ENCODE results near the gene LRP8. TPM values are rescaled to one million over a fixed set of nuclear protein-coding genes. Genes with fewer than 3 reads are reported as not detected.

LRP8 gene
- total RNA-seq, 6 experiments from 2014 or later = 7.2 to 14.9 (median 13.0) TPM

GRCh38 chr1:53241828-53242227 lies 86.0 kb downstream of the LRP8 start:
- H3K36me3 Mint-ChIP-seq (ENCODE audit: low read depth) = peaks cover 11% of the 10 kb centered on the region
- H3K9me3 Mint-ChIP-seq = no peaks in the 10 kb centered on the region
- no peak overlapping the region for H3K27ac Mint-ChIP-seq
- H3K27me3 Mint-ChIP-seq (ENCODE audit: insufficient read depth) = peaks cover 2% of the 10 kb centered on the region; the same call in 1 of the 2 replicates
- H3K4me1 Mint-ChIP-seq (ENCODE audit: low read depth) = peaks cover 32% of the 10 kb centered on the region
- no peak for TF ChIP-seq CTCF (IDR thresholded peaks at IDR 0.05)
- no peak for DNase-seq
- H3K4me3 Mint-ChIP-seq = no peak overlapping the region

GRCh38 chr1:53238197-53239155 lies 89.4 kb downstream of the LRP8 start, which contains the start of gene MAGOH:
Gene MAGOH, minus strand, starts transcription at chr1:53238518. Its CDS starts 70 bp downstream, at chr1:53238448.
- DNase-seq = peak; percentile 89
- no peak; the same call in 1 of the 2 replicates for TF ChIP-seq CTCF (IDR thresholded peaks at IDR 0.05)
- H3K4me1 Mint-ChIP-seq (ENCODE audit: low read depth) = peaks cover 30% of the 10 kb centered on the region
- H3K36me3 Mint-ChIP-seq (ENCODE audit: low read depth) = peaks cover 19% of the 10 kb centered on the region
- H3K4me3 Mint-ChIP-seq = peak within 1 kb of the TSS; percentile 99
- peak within 1 kb of the TSS; percentile 90 for H3K27ac Mint-ChIP-seq
- H3K9me3 Mint-ChIP-seq = no peaks in the 10 kb centered on the region
- H3K27me3 Mint-ChIP-seq (ENCODE audit: insufficient read depth) = peaks cover 6% of the 10 kb centered on the region

- Mint-ChIP-seq H3K4me1 (ENCODE audit: low read depth) (peaks cover 30% of the 10 kb centered on the region), H3K9me3 (no peaks in the 10 kb centered on the region), H3K4me3 (peak overlapping the region; percentile 99), H3K27me3 (ENCODE audit: insufficient read depth) (peaks cover 6% of the 10 kb centered on the region), H3K27ac (peak overlapping the region; percentile 90), H3K36me3 (ENCODE audit: low read depth) (peaks cover 20% of the 10 kb centered on the region)
- no peak for TF ChIP-seq CTCF (IDR thresholded peaks at IDR 0.05)
- DNase-seq = no peak
These were observed 90.2 kb downstream of the LRP8 start for GRCh38 chr1:53237638-53238037.

GRCh38 chr1:53220962-53221286 lies 106.9 kb downstream of the LRP8 start:
- peak overlapping the region; percentile 97 for H3K27ac Mint-ChIP-seq
- peak overlapping the region; percentile 95 for H3K4me3 Mint-ChIP-seq
- peaks cover 27% of the 10 kb centered on the region for H3K4me1 Mint-ChIP-seq (ENCODE audit: low read depth)

More at GRCh38 chr1:53220962-53221286, 106.9 kb downstream of the LRP8 start:
- Mint-ChIP-seq H3K27me3 (ENCODE audit: insufficient read depth) (peaks cover 3% of the 10 kb centered on the region; the same call in 1 of the 2 replicates), H3K9me3 (no peaks in the 10 kb centered on the region), H3K36me3 (ENCODE audit: low read depth) (0 out of 2 replicates have a peak, but pooled peaks cover 11% of the 10 kb centered on the region)
- TF ChIP-seq CTCF (IDR thresholded peaks at IDR 0.05) = no peak
- DNase-seq = no peak

All from HFFc6 (cell line).